Subcutaneous adipose tissue (tissue), 4 donors: ENCODE results near the gene SLC9A2. TPM values are rescaled to one million over a fixed set of nuclear protein-coding genes. Genes with fewer than 3 reads are reported as not detected.

Experiments
- total RNA-seq, 4 donors: library from RNA; depleted of rRNA; stranded (reverse); fragments of >200 nt; gene quantifications; one replicate each; pipeline ENCODE4 v1.1.0, GENCODE V29; 2016
- TF ChIP-seq, protein P1 (sequence below): fragments of 450-650 bp; IDR thresholded peaks from one replicate; pipeline ENCODE4 v1.5.1; 2016; ENCODE audit warnings: low read depth, mild to moderate bottlenecking, control low read depth, antibody characterized with exemption, moderate library complexity

SLC9A2 gene, protein sequence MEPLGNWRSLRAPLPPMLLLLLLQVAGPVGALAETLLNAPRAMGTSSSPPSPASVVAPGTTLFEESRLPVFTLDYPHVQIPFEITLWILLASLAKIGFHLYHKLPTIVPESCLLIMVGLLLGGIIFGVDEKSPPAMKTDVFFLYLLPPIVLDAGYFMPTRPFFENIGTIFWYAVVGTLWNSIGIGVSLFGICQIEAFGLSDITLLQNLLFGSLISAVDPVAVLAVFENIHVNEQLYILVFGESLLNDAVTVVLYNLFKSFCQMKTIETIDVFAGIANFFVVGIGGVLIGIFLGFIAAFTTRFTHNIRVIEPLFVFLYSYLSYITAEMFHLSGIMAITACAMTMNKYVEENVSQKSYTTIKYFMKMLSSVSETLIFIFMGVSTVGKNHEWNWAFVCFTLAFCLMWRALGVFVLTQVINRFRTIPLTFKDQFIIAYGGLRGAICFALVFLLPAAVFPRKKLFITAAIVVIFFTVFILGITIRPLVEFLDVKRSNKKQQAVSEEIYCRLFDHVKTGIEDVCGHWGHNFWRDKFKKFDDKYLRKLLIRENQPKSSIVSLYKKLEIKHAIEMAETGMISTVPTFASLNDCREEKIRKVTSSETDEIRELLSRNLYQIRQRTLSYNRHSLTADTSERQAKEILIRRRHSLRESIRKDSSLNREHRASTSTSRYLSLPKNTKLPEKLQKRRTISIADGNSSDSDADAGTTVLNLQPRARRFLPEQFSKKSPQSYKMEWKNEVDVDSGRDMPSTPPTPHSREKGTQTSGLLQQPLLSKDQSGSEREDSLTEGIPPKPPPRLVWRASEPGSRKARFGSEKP
- under 1 TPM in 3 of 4 donors, not detected in 1; under 0.01 to 0.49 (median 0.17) TPM for total RNA-seq

DNA sequence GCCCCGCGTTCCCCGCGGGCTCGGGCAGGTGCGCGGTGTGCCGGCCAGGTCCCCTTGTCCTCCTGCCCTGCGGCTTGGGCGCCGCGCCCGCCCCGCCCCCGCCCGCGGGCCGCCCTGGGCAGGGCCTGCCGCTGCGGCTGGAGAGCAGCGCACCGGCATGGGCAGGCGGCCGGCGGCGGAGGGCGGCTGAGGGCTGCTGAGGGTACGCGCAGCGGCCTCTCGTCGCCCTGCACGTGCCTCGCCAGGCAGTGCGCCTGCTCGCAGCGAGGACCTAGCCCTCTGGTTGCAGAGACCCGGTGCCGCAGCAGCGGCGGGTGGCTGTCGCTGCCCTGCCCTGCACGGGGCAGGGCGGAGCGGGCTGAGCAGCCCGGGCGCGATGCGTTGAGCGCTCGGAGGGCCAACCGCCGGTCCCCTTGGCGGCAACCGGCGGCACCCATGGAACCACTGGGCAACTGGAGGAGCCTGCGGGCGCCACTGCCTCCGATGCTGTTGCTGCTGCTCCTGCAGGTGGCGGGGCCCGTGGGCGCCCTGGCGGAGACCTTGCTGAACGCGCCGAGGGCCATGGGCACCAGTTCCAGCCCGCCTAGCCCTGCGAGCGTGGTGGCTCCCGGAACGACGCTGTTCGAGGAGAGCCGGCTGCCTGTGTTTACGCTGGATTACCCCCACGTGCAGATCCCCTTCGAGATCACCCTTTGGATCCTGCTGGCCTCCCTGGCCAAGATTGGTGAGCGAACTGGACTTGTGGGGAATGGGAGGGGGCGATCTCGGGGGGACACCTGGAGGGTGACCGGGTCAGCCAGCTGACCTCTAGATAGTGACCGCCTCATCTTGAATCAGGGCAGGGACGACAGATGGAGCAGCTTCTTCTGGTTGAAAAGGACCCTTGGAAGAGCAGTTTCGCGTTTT, at the start of gene SLC9A2:
Gene SLC9A2, plus strand, starts transcription at position 140 of the 906 bp plus-strand sequence. Its CDS starts 296 bp downstream, at position 436.
- TF ChIP-seq, protein P1, sequence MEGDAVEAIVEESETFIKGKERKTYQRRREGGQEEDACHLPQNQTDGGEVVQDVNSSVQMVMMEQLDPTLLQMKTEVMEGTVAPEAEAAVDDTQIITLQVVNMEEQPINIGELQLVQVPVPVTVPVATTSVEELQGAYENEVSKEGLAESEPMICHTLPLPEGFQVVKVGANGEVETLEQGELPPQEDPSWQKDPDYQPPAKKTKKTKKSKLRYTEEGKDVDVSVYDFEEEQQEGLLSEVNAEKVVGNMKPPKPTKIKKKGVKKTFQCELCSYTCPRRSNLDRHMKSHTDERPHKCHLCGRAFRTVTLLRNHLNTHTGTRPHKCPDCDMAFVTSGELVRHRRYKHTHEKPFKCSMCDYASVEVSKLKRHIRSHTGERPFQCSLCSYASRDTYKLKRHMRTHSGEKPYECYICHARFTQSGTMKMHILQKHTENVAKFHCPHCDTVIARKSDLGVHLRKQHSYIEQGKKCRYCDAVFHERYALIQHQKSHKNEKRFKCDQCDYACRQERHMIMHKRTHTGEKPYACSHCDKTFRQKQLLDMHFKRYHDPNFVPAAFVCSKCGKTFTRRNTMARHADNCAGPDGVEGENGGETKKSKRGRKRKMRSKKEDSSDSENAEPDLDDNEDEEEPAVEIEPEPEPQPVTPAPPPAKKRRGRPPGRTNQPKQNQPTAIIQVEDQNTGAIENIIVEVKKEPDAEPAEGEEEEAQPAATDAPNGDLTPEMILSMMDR = no peak

DNA sequence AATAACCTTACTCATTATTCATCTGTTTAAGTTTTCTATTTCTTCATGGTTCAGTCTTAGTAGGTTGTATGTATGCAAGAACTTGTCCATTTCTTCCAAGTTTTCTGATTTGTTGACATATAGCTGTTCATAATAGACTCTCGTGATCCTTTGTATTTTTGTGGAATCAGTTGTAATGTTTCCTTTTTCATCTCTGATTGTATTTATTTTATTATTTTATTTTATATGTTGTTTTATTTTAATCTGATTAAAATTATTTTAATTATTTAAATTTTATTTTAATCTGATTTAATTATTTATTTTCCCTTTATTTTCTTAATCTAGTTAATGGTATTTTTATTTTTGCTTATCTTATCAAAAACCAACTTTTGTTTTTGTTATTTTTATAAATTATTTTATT, 43.5 kb upstream of the SLC9A2 start:
- TF ChIP-seq, protein P1 = no peak

DNA sequence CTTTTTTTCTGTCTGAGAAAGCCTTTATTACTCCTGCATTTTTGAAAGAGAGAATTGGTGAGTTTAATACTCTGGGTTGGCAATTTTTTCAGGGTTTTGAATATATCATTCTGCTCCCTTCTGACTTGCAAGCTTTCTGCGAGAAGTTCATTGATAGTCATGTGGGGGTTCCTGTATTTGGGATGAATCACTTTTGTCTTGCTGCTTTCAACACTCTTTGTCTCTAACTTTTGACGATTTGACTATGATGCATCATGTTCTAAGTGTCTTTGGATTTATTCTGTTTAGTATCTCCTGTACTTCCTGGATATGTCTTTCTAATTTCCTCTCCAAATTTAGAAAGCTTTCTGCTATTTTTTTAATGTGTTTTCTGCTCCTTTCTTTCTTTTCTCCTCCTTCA, 41.0 kb upstream of the SLC9A2 start:
- TF ChIP-seq, protein P1 = no peak

DNA sequence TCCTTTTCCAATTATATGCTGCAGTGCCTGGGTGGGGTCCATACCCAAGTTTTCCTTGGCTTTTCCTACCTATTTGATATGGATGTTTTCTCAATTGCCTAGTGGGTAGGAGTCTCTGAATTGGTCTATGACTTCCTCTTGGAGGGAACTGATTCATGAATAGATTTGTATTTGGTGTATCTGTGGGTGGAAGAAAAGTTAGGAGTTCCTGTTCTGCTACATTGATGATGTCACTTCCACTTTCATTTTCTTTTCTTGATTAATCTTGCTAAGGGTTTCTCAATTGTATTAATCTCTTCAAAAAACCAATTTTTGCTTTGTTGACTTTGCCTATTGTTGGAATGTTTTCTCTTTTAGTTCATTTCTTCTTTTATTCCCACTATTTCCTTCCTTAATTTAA, 37.4 kb upstream of the SLC9A2 start:
- TF ChIP-seq, protein P1 = no peak

DNA sequence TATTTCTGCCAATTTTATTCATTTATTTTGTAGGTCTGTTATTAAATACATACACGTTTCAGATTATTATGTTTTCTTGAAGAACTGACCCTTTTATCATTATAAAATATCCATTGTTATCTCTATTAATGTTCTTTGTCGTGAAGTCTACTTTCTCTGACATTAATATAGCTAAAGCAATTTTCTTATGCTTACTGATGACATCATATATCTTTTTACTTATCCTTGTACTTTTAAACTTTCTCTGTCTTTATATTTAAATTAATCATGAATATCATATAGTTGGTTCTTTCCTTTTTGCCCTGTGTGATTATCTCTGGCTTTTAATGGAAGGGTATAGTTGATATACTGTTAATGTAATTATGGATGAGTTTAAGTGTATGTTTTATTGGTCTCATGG, 36.5 kb upstream of the SLC9A2 start:
- TF ChIP-seq, protein P1 = no peak

DNA sequence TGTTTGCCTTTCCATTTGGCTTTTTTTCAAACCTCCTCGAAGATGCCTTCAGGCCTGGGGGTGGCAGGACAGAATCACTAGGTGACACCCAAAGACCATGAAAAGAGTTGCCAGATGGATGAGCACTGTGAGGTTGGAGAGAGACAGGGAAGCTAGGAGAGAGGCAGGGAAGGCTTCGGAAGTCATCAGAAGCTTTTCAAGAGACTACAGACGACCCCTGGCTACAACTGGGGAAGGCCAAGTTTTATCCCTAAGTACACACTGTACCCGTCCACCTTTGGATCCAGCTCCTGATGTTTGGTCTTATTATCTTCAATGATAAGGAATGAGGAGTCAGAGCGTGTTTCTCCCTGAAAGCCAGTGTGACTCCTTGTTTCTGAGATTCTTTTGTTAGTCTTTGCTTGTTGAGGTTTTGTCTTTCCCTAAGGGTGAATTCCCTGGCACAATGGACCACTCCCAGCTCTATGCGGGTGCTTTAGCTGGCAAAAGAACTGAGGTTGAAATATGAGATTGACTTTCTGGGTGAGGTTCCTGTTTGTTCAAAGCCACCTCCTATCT, 33.4 kb upstream of the SLC9A2 start:
- TF ChIP-seq, protein P1 = no peak
